HG03175 (cell line): ENCODE measurements around the gene LRFN2.

Experiments
- ATAC-seq: cut with Tn5 transposase; IDR thresholded peaks from one replicate; pipeline ENCODE4 v1.9.1; 2021; ENCODE audit warnings: mild to moderate bottlenecking, moderate library complexity; ENCODE audit not compliant: unreplicated experiment

LRFN2 gene

GRCh38 chr6:40353197-40353966 is 233.8 kb downstream of the LRFN2 start:
- no peak for ATAC-seq

DNA sequence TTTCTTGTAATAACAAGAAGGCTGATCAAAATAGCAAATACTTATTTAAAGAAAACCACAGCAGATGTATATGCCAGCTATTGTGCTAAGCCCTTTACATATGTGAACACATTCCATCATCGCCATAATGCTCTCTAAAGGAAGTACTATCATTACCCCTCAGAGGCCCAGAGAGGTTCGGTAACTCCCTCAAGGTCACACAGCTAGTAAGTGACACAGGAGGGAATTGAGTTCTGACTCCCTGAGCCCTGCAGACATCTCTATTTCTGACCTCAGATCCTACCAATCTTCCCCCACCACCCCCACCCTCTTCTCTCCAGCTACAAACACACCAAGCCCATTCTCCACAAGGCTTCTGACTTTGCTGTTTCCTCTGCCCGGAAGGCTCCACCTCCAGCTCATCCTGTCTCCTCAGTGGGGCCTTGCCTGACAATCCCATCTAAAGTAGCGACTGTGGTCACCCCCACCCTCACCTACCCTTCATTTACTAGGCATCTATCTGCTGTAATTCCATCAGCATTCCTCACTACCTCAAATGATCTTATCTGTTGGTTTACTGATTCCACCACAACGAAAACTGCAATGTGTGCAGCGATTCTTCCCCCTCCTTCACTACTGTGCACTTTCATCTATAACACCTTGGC is 234.5 kb downstream of the LRFN2 start:
- ATAC-seq, result no peak

- no peak for ATAC-seq
Observed at GRCh38 chr6:40352006-40352405, 235.2 kb downstream of the LRFN2 start.

- no peak for ATAC-seq
Observed at GRCh38 chr6:40350747-40351217, 236.4 kb downstream of the LRFN2 start.

DNA sequence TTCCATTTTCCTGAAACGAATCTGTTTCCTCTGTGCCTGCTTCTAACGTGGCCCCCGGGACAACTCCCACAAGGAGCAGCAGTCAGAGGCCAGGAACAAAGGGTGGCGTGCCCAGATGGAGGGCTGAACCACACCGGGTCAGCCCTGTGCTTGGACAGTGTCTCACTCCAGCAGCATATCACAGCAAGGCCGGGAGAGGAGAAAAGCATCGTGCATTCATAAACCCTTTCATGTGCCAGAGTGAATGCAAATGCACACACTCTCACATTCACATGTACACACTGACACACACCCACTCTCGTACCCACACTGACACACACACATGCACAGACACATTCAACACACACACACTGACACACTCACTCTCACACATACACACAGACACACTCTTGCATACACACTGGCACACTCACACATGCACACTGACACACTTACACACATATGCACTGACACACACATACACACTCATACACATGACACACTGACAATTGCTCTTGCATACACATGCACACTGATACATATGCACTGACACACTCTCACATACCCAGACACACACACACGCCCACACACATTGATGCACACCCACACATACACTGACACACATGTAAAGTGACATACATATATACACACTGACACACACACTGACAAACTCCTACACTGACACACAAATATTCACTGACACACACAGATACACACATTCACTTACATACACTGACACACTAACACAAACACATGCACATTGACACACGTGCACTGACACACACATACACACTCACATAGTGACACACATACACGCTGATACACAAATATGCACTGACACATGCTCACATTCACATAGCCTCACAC is 237.0 kb downstream of the LRFN2 start:
- ATAC-seq, result no peak

DNA sequence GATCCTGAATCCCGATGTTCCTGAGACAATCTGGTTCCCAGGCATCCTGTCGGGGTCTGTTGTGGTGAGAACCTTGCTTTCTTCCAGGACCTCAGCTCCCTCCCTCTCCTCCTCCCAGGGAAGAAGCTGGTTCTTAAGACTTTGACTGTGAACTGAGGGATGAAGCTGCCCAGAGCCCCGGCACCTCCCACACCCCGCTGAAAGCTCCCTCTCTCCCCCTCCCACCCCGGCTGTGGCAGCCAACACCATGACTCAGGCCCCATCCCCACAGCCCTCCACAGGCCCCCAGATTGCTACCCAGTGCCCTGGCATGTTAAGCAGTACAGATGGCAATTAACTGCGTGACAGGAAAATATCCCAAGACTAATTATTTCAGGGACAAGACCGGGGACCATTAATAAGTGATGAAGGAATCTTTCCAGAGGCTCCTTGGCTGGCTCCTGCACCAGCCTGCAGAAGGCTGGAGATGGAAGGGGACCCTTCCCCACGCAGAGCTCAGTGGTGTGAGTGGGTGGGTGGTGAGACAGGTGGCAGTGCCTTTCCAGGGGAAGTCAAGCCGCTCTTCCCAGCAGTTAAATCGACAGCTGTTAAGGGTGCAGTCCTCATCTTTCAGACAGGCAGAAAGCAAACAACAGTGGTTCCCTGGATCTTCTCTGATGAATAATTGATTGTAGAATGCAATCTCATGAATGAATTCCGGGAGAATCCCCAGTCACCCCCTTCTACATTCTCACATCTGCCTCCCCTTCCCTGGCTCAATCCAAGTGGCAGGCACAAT is 237.9 kb downstream of the LRFN2 start:
- no peak for ATAC-seq

DNA sequence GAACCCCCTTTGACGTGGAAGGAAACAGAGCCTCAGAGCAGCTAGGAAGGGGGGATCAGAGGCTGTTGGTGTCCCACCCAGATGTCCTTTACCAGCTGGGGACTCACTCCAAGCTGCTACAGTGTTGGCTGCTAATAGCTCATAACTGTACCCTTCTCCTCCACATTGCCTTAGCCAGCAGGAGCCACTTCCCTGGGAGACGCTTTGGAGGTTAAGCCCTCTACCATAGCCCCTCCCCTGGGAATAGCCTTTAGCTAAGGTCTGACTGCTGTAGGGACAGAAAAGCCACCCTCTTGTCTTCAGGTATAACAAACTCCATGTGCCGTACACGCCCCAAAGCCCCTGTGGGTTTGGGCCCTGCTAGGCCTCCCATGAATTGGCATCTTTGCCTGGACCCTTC is 238.6 kb downstream of the LRFN2 start:
- ATAC-seq, result no peak

GRCh38 chr6:40347571-40348011 is 239.6 kb downstream of the LRFN2 start:
- no peak for ATAC-seq

DNA sequence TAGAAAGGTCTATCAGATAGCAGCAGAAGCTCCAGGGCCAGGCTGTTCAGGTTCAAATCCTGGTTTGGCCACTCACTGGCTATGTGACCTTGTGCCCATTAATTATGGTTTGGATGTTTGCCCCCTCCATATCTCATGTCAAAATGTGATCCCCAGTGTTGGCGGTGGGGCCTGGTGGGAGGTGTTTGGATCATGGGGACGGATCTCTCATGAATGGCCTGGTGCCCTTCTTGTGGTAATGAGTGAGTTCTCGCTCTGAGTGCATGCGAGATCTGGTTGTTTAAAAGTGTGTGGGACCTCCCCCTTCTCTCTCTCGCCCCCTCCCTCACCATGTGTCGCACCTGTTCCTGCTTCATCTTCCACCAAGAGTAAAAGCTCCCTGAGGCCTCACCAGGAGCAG is 240.9 kb downstream of the LRFN2 start:
- no peak for ATAC-seq

- ATAC-seq, result no peak
Observed at GRCh38 chr6:40344566-40345167, 242.5 kb downstream of the LRFN2 start.

- ATAC-seq, result no peak
Observed at GRCh38 chr6:40343877-40344565, 243.1 kb downstream of the LRFN2 start.

GRCh38 chr6:40343318-40343876 is 243.8 kb downstream of the LRFN2 start:
- no peak for ATAC-seq

GRCh38 chr6:40342723-40343122 is 244.4 kb downstream of the LRFN2 start:
- ATAC-seq, result no peak

DNA sequence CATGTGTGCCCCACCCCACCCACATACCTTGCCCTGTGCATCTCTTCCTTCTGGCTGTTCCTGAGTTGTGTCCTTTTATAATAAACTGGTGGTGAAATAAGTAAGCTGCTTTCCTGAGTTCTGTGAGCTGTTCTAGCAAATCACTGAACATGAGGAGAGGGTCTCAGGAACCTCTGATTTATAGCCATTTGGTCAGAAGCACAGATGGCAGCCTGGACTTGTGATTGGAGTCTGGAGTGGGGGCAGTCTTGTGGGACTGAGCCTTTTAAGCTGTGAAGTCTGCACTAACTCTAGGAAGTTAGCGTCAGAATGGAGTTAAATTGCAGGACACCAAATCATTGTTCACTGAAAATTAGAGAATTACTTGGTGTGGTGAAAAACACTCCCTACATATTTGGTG is 245.4 kb downstream of the LRFN2 start:
- no peak for ATAC-seq
